ENCODE measurements around the gene MUC5AC. TPM values are rescaled to one million over a fixed set of nuclear protein-coding genes. Genes with fewer than 3 reads are reported as not detected.
"Not testable (repeated sequence)": the region's sequence is repeated elsewhere in the genome, so short reads cannot be mapped to it uniquely, and the experiment has no call there.

Gene MUC5AC
- total RNA-seq, 1 experiment from 2014 or later = under 0.01 TPM

- DNase-seq (ENCODE audit: low spot score) (no peak), ATAC-seq (no peak)
- TF ChIP-seq PRRX2 (CRISPR knock-in tag; IDR thresholded peaks at IDR 0.05) (no peak), ZNF281 (CRISPR knock-in tag; IDR thresholded peaks at IDR 0.05) (no peak), SMAD4 (CRISPR knock-in tag; IDR thresholded peaks at IDR 0.05) (no peak), GABPB1 (CRISPR knock-in tag; IDR thresholded peaks at IDR 0.05) (no peak), FOXK1 (CRISPR knock-in tag; IDR thresholded peaks at IDR 0.05) (no peak), MYBL2 (CRISPR knock-in tag; IDR thresholded peaks at IDR 0.05) (no peak), FOXJ3 (CRISPR knock-in tag; IDR thresholded peaks at IDR 0.05; ENCODE audit: borderline replicate concordance) (no peak)
- TF ChIP-seq, protein P1, sequence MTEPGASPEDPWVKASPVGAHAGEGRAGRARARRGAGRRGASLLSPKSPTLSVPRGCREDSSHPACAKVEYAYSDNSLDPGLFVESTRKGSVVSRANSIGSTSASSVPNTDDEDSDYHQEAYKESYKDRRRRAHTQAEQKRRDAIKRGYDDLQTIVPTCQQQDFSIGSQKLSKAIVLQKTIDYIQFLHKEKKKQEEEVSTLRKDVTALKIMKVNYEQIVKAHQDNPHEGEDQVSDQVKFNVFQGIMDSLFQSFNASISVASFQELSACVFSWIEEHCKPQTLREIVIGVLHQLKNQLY (CRISPR knock-in tag; IDR thresholded peaks at IDR 0.05) = no peak
- TF ChIP-seq, protein P2, sequence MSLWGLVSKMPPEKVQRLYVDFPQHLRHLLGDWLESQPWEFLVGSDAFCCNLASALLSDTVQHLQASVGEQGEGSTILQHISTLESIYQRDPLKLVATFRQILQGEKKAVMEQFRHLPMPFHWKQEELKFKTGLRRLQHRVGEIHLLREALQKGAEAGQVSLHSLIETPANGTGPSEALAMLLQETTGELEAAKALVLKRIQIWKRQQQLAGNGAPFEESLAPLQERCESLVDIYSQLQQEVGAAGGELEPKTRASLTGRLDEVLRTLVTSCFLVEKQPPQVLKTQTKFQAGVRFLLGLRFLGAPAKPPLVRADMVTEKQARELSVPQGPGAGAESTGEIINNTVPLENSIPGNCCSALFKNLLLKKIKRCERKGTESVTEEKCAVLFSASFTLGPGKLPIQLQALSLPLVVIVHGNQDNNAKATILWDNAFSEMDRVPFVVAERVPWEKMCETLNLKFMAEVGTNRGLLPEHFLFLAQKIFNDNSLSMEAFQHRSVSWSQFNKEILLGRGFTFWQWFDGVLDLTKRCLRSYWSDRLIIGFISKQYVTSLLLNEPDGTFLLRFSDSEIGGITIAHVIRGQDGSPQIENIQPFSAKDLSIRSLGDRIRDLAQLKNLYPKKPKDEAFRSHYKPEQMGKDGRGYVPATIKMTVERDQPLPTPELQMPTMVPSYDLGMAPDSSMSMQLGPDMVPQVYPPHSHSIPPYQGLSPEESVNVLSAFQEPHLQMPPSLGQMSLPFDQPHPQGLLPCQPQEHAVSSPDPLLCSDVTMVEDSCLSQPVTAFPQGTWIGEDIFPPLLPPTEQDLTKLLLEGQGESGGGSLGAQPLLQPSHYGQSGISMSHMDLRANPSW (CRISPR knock-in tag; conservative IDR thresholded peaks at IDR 0.05; ENCODE audit: low read depth) = no peak
- ChIA-PET POLR2A (no interaction called here), CTCF (no interaction called here)
- no peaks in the 10 kb centered on the region for H3K27me3 Mint-ChIP-seq (ENCODE audit: low read depth)
- H3K4me1 Mint-ChIP-seq = no peaks in the 10 kb centered on the region
- peaks cover 11% of the 10 kb centered on the region for H3K36me3 Mint-ChIP-seq
- H3K4me3 Mint-ChIP-seq = no peak overlapping the region
- peaks cover 22% of the 10 kb centered on the region for H3K9me3 Mint-ChIP-seq
- H3K27ac Mint-ChIP-seq = no peak overlapping the region
Observed at GRCh38 chr11:1172729-1173117, 15.0 kb downstream of the MUC5AC start.

- H3K4me3 Mint-ChIP-seq; CTCF ChIA-PET; H3K27ac Mint-ChIP-seq; H3K4me1 Mint-ChIP-seq; H3K27me3 Mint-ChIP-seq (ENCODE audit: low read depth); DNase-seq (ENCODE audit: low spot score); ATAC-seq; POLR2A ChIA-PET: not testable (repeated sequence)
- peaks cover 22% of the 10 kb centered on the region for H3K9me3 Mint-ChIP-seq
- peaks cover 11% of the 10 kb centered on the region for H3K36me3 Mint-ChIP-seq
Observed at GRCh38 chr11:1173396-1173795, 15.6 kb downstream of the MUC5AC start.

DNA sequence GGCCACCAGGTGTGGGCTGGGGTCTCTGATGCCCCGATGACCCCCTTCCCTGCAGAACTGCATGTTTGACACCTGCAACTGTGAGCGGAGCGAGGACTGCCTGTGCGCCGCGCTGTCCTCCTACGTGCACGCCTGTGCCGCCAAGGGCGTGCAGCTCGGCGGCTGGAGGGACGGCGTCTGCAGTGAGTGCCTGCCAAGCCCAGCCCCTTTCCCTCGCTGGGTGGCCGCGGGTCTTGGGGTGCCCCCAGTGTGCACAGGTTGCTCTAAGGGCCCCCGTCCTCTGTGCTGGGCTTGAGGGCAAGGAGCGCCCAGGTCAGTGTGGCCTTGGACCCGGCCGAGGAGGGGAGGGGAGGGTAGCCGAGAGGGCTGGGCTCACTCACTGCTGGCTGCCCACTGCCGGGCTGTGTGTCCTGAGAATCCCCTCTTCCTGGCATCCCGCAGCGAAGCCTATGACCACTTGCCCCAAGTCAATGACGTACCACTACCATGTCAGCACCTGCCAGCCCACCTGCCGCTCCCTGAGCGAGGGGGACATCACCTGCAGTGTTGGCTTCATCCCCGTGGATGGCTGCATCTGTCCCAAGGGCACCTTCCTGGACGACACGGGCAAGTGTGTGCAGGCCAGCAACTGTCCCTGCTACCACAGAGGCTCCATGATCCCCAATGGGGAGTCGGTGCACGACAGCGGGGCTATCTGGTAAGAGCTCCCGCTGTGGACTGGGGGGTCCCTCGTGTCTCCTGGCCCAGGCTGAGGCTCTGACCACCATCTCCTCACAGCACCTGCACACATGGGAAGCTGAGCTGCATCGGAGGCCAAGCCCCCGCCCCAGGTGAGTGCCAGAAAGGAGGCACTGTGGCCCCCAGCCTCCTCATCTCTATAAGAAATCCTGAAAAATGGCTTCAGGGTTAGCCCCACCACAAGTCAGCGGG, 17.0 kb downstream of the MUC5AC start:
- ATAC-seq (no peak), DNase-seq (ENCODE audit: low spot score) (no peak)
- Mint-ChIP-seq H3K27me3 (ENCODE audit: low read depth) (no peaks in the 10 kb centered on the region), H3K36me3 (peaks cover 11% of the 10 kb centered on the region), H3K9me3 (peaks cover 22% of the 10 kb centered on the region), H3K4me3 (no peak overlapping the region), H3K27ac (no peak overlapping the region), H3K4me1 (no peaks in the 10 kb centered on the region)
- ChIA-PET POLR2A (no interaction called here), CTCF (no interaction called here)
- TF ChIP-seq CBFB (CRISPR knock-in tag; IDR thresholded peaks at IDR 0.05; ENCODE audit: low read depth) = no peak

DNA sequence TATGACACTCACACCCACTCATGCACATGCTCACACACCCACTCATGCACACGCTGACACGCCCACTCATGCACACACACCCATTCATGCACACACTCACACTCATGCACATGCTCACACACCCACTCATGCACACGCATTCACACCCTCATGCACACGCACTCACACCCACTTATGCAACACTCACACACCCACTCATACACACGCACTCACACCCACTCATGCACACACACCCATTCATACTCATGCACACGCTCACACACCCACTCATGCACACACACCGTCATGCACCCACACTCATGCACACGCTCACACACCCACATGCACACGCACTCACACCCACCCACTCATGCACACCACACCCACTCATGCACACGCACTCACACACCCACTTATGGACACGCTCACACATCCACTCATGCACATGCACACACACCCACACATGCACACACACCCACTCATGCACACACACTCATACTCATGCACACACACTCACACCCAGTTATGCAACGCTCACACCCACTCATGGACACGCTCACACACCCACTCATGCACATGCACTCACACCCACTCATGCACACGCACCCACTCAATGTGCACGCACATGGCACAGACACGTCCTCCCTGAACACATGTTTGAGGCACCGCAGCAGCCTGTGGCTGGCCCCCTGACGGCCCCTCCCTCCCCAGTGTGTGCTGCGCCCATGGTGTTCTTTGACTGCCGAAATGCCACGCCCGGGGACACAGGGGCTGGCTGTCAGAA, 17.9 kb downstream of the MUC5AC start:
- Mint-ChIP-seq H3K27me3 (ENCODE audit: low read depth) (no peaks in the 10 kb centered on the region), H3K27ac (no peak overlapping the region), H3K4me1 (no peaks in the 10 kb centered on the region), H3K9me3 (peaks cover 21% of the 10 kb centered on the region), H3K36me3 (peaks cover 11% of the 10 kb centered on the region), H3K4me3 (no peak overlapping the region)
- ChIA-PET CTCF (no interaction called here), POLR2A (no interaction called here)
- ATAC-seq (no peak), DNase-seq (ENCODE audit: low spot score) (no peak)
- TF ChIP-seq, protein P2 (CRISPR knock-in tag; conservative IDR thresholded peaks at IDR 0.05; ENCODE audit: low read depth) = no peak
- TF ChIP-seq ZNF512 (CRISPR knock-in tag; IDR thresholded peaks at IDR 0.05; ENCODE audit: borderline replicate concordance) = no peak
- no peak for TF ChIP-seq JUN (CRISPR knock-in tag; IDR thresholded peaks at IDR 0.05)
- TF ChIP-seq ZSCAN18 (CRISPR knock-in tag; IDR thresholded peaks at IDR 0.05) = no peak
